SU-DHL-6 (cell line): ENCODE data around the gene SPEG.

Source experiments
- H2AFZ ChIP-seq: fragments of 200-600 bp; sonication (generic); 2 replicates; pipeline ENCODE4 v1.6.1; 2014; ENCODE audit warnings: low read depth, mild to moderate bottlenecking, moderate library complexity, mixed read lengths, antibody characterized with exemption, low read length; ENCODE audit not compliant: severe bottlenecking
- H3F3A ChIP-seq: fragments of 200-600 bp; shearing (Covaris generic); 2 replicates; pipeline ENCODE4 v1.6.0; 2016; ENCODE audit warnings: antibody characterized with exemption, mild to moderate bottlenecking; ENCODE audit not compliant: insufficient read depth
- H3K27ac ChIP-seq: fragments of 200-600 bp; sonication (generic); 2 replicates; pipeline ENCODE4 v1.5.1; 2016; ENCODE audit warnings: low read depth, mild to moderate bottlenecking, low read length, moderate library complexity, mixed read lengths
- H3K27me3 ChIP-seq: fragments of 200-600 bp; sonication (generic), shearing (Covaris generic); 2 replicates; pipeline ENCODE4 v1.6.0; 2014; ENCODE audit warnings: mild to moderate bottlenecking, low read length
- H3K36me3 ChIP-seq: fragments of 200-600 bp; sonication (generic); 2 replicates; pipeline ENCODE4 v1.6.1; 2014; ENCODE audit warnings: mild to moderate bottlenecking, low read length, mixed read lengths
- H3K4me2 ChIP-seq: fragments of 300-600, 200-600 bp; shearing (Covaris generic), sonication (generic); 2 replicates; pipeline ENCODE4 v1.6.0; 2014; ENCODE audit warnings: low read length, low read depth, mild to moderate bottlenecking; ENCODE audit not compliant: poor library complexity, severe bottlenecking
- H3K4me3 ChIP-seq: fragments of 200-600 bp; sonication (generic); 2 replicates; pipeline ENCODE4 v1.5.1; 2014; ENCODE audit warnings: antibody characterized with exemption, low read length, mild to moderate bottlenecking, mixed read lengths; ENCODE audit not compliant: insufficient read depth, poor library complexity, severe bottlenecking
- H3K79me2 ChIP-seq: fragments of 200-600 bp; sonication (generic); 2 replicates; pipeline ENCODE4 v1.6.1; 2014; ENCODE audit warnings: mild to moderate bottlenecking, low read length, moderate library complexity; ENCODE audit not compliant: insufficient read depth
- H3K9ac ChIP-seq: fragments of 200-600 bp; sonication (generic); 2 replicates; pipeline ENCODE4 v1.7.0; 2014; ENCODE audit warnings: mild to moderate bottlenecking, low read length
- H3K9me2 ChIP-seq: fragments of 200-600 bp; sonication (generic); replicated peaks from 2 replicates; pipeline ENCODE4 v1.6.1; 2014; ENCODE audit warnings: low read length; ENCODE audit not compliant: insufficient read depth
- H3K9me3 ChIP-seq: fragments of 200-600 bp; sonication (generic); 2 replicates; pipeline ENCODE4 v1.6.1; 2014; ENCODE audit warnings: low read length, mixed read lengths; ENCODE audit not compliant: insufficient read depth
- H4K20me1 ChIP-seq: fragments of 200-600 bp; sonication (generic); 2 replicates; pipeline ENCODE4 v1.6.1; 2014; ENCODE audit warnings: low read depth, mild to moderate bottlenecking, antibody characterized with exemption, low read length, moderate library complexity, mixed read lengths
- CTCF ChIP-seq: fragments of 200-600 bp; sonication (generic); IDR thresholded peaks from one replicate; pipeline ENCODE4 v1.5.1; 2017; ENCODE audit warnings: antibody characterized with exemption, mild to moderate bottlenecking, low read length, moderate library complexity; ENCODE audit not compliant: insufficient read depth, poor library complexity, severe bottlenecking
- EZH2phosphoT487 ChIP-seq: fragments of 200-600 bp; sonication (generic), shearing (Covaris generic); conservative IDR thresholded peaks from 2 replicates; pipeline ENCODE4 v1.6.1; 2018; ENCODE audit warnings: mild to moderate bottlenecking, antibody characterized with exemption, low read length, moderate library complexity, mixed read lengths

Gene SPEG

GRCh38 chr2:219538956-219539788 is 104.5 kb downstream of the SPEG start:
- Histone ChIP-seq H3F3A (peaks cover 7% of the 10 kb centered on the region), H3K4me2 (no peak overlapping the region), H2AFZ (no peak overlapping the region), H3K27me3 (no peaks in the 10 kb centered on the region), H3K27ac (no peak overlapping the region), H4K20me1 (no peaks in the 10 kb centered on the region), H3K79me2 (no peaks in the 10 kb centered on the region), H3K9ac (no peak overlapping the region), H3K9me3 (no peaks in the 10 kb centered on the region), H3K36me3 (no peaks in the 10 kb centered on the region), H3K9me2 (no peaks in the 10 kb centered on the region), H3K4me3 (no peak overlapping the region)
- TF ChIP-seq CTCF (no peak), EZH2phosphoT487 (no peak)

- no peak overlapping the region for H2AFZ ChIP-seq
- H3K36me3 ChIP-seq = no peaks in the 10 kb centered on the region
- H3K27me3 ChIP-seq = no peaks in the 10 kb centered on the region
Observed at GRCh38 chr2:219539926-219540678, 105.5 kb downstream of the SPEG start.

GRCh38 chr2:219540784-219541504 is 106.3 kb downstream of the SPEG start:
- Histone ChIP-seq H3K9me3 (no peaks in the 10 kb centered on the region), H2AFZ (no peak overlapping the region), H3K9me2 (no peaks in the 10 kb centered on the region), H3K79me2 (no peaks in the 10 kb centered on the region), H3K27me3 (no peaks in the 10 kb centered on the region), H3K4me2 (peak overlapping the region; percentile 95), H3K27ac (no peak overlapping the region), H3K36me3 (no peaks in the 10 kb centered on the region), H3K9ac (no peak overlapping the region), H4K20me1 (no peaks in the 10 kb centered on the region), H3F3A (peaks cover 7% of the 10 kb centered on the region), H3K4me3 (no peak overlapping the region)
- no peak for TF ChIP-seq CTCF
- TF ChIP-seq EZH2phosphoT487 = no peak

More at GRCh38 chr2:219539926-219540678, 105.5 kb downstream of the SPEG start:
- H3K9ac ChIP-seq = no peak overlapping the region
- no peaks in the 10 kb centered on the region for H3K9me3 ChIP-seq
- H3K27ac ChIP-seq = no peak overlapping the region
- no peaks in the 10 kb centered on the region for H3K79me2 ChIP-seq
- peaks cover 7% of the 10 kb centered on the region for H3F3A ChIP-seq
- H3K9me2 ChIP-seq = no peaks in the 10 kb centered on the region
- no peak overlapping the region for H3K4me2 ChIP-seq
- H3K4me3 ChIP-seq = no peak overlapping the region
- no peaks in the 10 kb centered on the region for H4K20me1 ChIP-seq
- no peak for TF ChIP-seq EZH2phosphoT487
- TF ChIP-seq CTCF = no peak
